GM23338 (cell line): Measurements from ENCODE around the gene CST9.

Experiments used
- CREB1 ChIP-seq: fragments of 250-450 bp; sonication (Bioruptor Pico); IDR thresholded peaks from 2 replicates; pipeline ENCODE4 v1.5.0; 2020; ENCODE audit warnings: low read depth, mild to moderate bottlenecking, moderate library complexity
- EZH2 ChIP-seq: fragments of 200-600 bp; sonication (generic); IDR thresholded peaks from one replicate; pipeline ENCODE4 v1.8.0; 2017; ENCODE audit warnings: antibody characterized with exemption, mild to moderate bottlenecking, low read depth; ENCODE audit not compliant: unreplicated experiment
- EZH2phosphoT487 ChIP-seq: fragments of 200-600 bp; sonication (generic); IDR thresholded peaks from one replicate; pipeline ENCODE4 v1.8.1; 2018; ENCODE audit warnings: antibody characterized with exemption; ENCODE audit not compliant: unreplicated experiment
- JUNB ChIP-seq: IDR thresholded peaks from one replicate; pipeline ENCODE4 v1.6.1; 2016; ENCODE audit warnings: antibody characterized with exemption; ENCODE audit not compliant: unreplicated experiment
- NANOG ChIP-seq: IDR thresholded peaks from 2 replicates; pipeline ENCODE4 v1.6.1; 2016; ENCODE audit warnings: antibody characterized with exemption, borderline replicate concordance
- POLR2AphosphoS5 ChIP-seq: IDR thresholded peaks from 2 replicates; pipeline ENCODE4 v1.6.1; 2016; ENCODE audit warnings: antibody characterized with exemption, low read depth
- ZNF114 ChIP-seq: fragments of 250-450 bp; sonication (Bioruptor Pico); IDR thresholded peaks from 2 replicates; pipeline ENCODE4 v1.5.0; 2020; ENCODE audit warnings: mild to moderate bottlenecking, moderate library complexity
- ZNF331 ChIP-seq: fragments of 250-450 bp; sonication (Bioruptor Pico); IDR thresholded peaks from 2 replicates; pipeline ENCODE4 v1.5.0; 2020; ENCODE audit warnings: low read depth, mild to moderate bottlenecking, moderate library complexity
- TF ChIP-seq, protein P1 (sequence below), 2 experiments: fragments of 200-600 bp in 1 of 2; sonication (generic) in 1 of 2; conservative IDR thresholded peaks; 2 replicates each; pipeline versions ENCODE4 v1.5.1 to v1.6.1; 2016 to 2017; ENCODE audit warnings: antibody characterized with exemption in 2 of 2, low read depth in 2 of 2, mild to moderate bottlenecking in 2 of 2, moderate library complexity in 1 of 2
- TF ChIP-seq, protein P2 (sequence below): IDR thresholded peaks from one replicate; pipeline ENCODE4 v1.6.1; 2018; ENCODE audit warnings: antibody characterized with exemption; ENCODE audit not compliant: unreplicated experiment
- TF ChIP-seq, protein P3 (sequence below): IDR thresholded peaks from 2 replicates; pipeline ENCODE4 v1.6.1; 2016; ENCODE audit warnings: antibody characterized with exemption

DNA sequence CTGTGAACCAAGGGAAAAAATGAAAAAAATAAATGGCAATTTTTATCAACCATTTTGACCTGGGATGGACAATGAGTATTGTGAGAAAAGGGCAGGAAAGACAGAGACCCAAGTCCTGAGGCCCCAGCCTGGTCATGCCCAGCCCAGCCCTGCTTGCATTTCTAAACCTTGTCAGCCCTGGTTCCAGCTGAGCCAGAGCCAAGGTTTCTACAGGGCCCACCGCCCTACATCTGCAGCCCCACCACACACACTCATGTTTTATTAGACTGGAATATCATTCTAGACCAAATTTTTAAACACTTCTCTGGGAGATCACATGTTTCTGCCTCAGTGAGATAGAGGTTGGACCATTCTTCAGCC, 36.8 kb downstream of the CST9 start:
- TF ChIP-seq EZH2 (no peak), POLR2AphosphoS5 (no peak), NANOG (no peak), EZH2phosphoT487 (no peak), CREB1 (no peak), ZNF331 (no peak), JUNB (no peak), ZNF114 (CRISPR knock-in tag) (no peak)
- TF ChIP-seq, protein P1, sequence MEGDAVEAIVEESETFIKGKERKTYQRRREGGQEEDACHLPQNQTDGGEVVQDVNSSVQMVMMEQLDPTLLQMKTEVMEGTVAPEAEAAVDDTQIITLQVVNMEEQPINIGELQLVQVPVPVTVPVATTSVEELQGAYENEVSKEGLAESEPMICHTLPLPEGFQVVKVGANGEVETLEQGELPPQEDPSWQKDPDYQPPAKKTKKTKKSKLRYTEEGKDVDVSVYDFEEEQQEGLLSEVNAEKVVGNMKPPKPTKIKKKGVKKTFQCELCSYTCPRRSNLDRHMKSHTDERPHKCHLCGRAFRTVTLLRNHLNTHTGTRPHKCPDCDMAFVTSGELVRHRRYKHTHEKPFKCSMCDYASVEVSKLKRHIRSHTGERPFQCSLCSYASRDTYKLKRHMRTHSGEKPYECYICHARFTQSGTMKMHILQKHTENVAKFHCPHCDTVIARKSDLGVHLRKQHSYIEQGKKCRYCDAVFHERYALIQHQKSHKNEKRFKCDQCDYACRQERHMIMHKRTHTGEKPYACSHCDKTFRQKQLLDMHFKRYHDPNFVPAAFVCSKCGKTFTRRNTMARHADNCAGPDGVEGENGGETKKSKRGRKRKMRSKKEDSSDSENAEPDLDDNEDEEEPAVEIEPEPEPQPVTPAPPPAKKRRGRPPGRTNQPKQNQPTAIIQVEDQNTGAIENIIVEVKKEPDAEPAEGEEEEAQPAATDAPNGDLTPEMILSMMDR (conservative IDR thresholded peaks at IDR 0.05; ENCODE audit: low read depth in 2 of 2), result no peak
- TF ChIP-seq, protein P2, sequence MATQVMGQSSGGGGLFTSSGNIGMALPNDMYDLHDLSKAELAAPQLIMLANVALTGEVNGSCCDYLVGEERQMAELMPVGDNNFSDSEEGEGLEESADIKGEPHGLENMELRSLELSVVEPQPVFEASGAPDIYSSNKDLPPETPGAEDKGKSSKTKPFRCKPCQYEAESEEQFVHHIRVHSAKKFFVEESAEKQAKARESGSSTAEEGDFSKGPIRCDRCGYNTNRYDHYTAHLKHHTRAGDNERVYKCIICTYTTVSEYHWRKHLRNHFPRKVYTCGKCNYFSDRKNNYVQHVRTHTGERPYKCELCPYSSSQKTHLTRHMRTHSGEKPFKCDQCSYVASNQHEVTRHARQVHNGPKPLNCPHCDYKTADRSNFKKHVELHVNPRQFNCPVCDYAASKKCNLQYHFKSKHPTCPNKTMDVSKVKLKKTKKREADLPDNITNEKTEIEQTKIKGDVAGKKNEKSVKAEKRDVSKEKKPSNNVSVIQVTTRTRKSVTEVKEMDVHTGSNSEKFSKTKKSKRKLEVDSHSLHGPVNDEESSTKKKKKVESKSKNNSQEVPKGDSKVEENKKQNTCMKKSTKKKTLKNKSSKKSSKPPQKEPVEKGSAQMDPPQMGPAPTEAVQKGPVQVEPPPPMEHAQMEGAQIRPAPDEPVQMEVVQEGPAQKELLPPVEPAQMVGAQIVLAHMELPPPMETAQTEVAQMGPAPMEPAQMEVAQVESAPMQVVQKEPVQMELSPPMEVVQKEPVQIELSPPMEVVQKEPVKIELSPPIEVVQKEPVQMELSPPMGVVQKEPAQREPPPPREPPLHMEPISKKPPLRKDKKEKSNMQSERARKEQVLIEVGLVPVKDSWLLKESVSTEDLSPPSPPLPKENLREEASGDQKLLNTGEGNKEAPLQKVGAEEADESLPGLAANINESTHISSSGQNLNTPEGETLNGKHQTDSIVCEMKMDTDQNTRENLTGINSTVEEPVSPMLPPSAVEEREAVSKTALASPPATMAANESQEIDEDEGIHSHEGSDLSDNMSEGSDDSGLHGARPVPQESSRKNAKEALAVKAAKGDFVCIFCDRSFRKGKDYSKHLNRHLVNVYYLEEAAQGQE, result no peak
- TF ChIP-seq, protein P3, sequence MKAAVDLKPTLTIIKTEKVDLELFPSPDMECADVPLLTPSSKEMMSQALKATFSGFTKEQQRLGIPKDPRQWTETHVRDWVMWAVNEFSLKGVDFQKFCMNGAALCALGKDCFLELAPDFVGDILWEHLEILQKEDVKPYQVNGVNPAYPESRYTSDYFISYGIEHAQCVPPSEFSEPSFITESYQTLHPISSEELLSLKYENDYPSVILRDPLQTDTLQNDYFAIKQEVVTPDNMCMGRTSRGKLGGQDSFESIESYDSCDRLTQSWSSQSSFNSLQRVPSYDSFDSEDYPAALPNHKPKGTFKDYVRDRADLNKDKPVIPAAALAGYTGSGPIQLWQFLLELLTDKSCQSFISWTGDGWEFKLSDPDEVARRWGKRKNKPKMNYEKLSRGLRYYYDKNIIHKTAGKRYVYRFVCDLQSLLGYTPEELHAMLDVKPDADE, result no peak
